HEK293T (cell line): ENCODE measurements around the gene KPNA3.
"Not testable (repeated sequence)": the region's sequence is repeated elsewhere in the genome, so short reads cannot be mapped to it uniquely, and the experiment has no call there.

Source experiments
- CTCF ChIA-PET: fragments of 350-600 bp; formaldehyde crosslinking; extraction: SDS; loops from one replicate; lab custom pipeline; 2021; ENCODE audit warnings: antibody characterized with exemption, inconsistent platforms; lab: Yijun Ruan, JAX
- POLR2A ChIA-PET: fragments of 350-600 bp; formaldehyde crosslinking; extraction: SDS; loops from one replicate; lab custom pipeline; 2020; ENCODE audit warnings: antibody characterized with exemption, inconsistent platforms; lab: Yijun Ruan, JAX
- DNase-seq: peaks from one replicate; pipeline ENCODE4 v3.0.0; 2012; ENCODE audit warnings: mixed read lengths; ENCODE audit errors: extremely low spot score
- ARNT ChIP-seq: fragments of 450-650 bp; IDR thresholded peaks from 2 replicates; pipeline ENCODE4 v1.6.1; 2017; ENCODE audit warnings: mild to moderate bottlenecking
- BHLHE40 ChIP-seq: fragments of 450-650 bp; IDR thresholded peaks from 2 replicates; pipeline ENCODE4 v1.6.1; 2016; ENCODE audit warnings: mild to moderate bottlenecking, moderate library complexity, borderline replicate concordance
- CTBP1 ChIP-seq: fragments of 450-650 bp; IDR thresholded peaks from 2 replicates; pipeline ENCODE4 v1.6.1; 2016; ENCODE audit warnings: borderline replicate concordance
- ELF4 ChIP-seq: fragments of 450-650 bp; IDR thresholded peaks from 2 replicates; pipeline ENCODE4 v1.6.1; 2017; ENCODE audit warnings: antibody characterized with exemption
- FOXA1 ChIP-seq: fragments of 450-650 bp; IDR thresholded peaks from 2 replicates; pipeline ENCODE4 v1.6.1; 2016; ENCODE audit warnings: mild to moderate bottlenecking
- FOXK2 ChIP-seq: fragments of 450-650 bp; IDR thresholded peaks from 2 replicates; pipeline ENCODE4 v1.6.1; 2016; ENCODE audit warnings: mild to moderate bottlenecking
- FOXM1 ChIP-seq: fragments of 450-650 bp; IDR thresholded peaks from 2 replicates; pipeline ENCODE4 v1.6.1; 2017; ENCODE audit warnings: mild to moderate bottlenecking, borderline replicate concordance
- HDGF ChIP-seq: fragments of 450-650 bp; IDR thresholded peaks from 2 replicates; pipeline ENCODE4 v1.6.1; 2017; ENCODE audit warnings: antibody characterized with exemption, borderline replicate concordance
- L3MBTL2 ChIP-seq: fragments of 450-650 bp; conservative IDR thresholded peaks from 2 replicates; pipeline ENCODE4 v1.6.1; 2016; ENCODE audit warnings: mild to moderate bottlenecking
- LEF1 ChIP-seq: fragments of 450-650 bp; IDR thresholded peaks from 2 replicates; pipeline ENCODE4 v1.6.1; 2017; ENCODE audit warnings: mild to moderate bottlenecking, borderline replicate concordance
- NFRKB ChIP-seq: fragments of 450-650 bp; IDR thresholded peaks from 2 replicates; pipeline ENCODE4 v1.6.1; 2016; ENCODE audit warnings: mild to moderate bottlenecking, moderate library complexity
- SP1 ChIP-seq: fragments of 450-650 bp; IDR thresholded peaks from 2 replicates; pipeline ENCODE4 v1.6.1; 2017
- SUZ12 ChIP-seq: fragments of 450-650 bp; IDR thresholded peaks from 2 replicates; pipeline ENCODE4 v1.6.1; 2016; ENCODE audit warnings: mild to moderate bottlenecking
- TARDBP ChIP-seq: fragments of 450-650 bp; IDR thresholded peaks from 2 replicates; pipeline ENCODE4 v1.6.1; 2016
- ZNF384 ChIP-seq: fragments of 450-650 bp; IDR thresholded peaks from 2 replicates; pipeline ENCODE4 v1.6.1; 2016
- TF ChIP-seq, protein P1 (sequence below): fragments of 450-650 bp; IDR thresholded peaks from 2 replicates; pipeline ENCODE4 v1.6.1; 2016

Gene KPNA3

DNA sequence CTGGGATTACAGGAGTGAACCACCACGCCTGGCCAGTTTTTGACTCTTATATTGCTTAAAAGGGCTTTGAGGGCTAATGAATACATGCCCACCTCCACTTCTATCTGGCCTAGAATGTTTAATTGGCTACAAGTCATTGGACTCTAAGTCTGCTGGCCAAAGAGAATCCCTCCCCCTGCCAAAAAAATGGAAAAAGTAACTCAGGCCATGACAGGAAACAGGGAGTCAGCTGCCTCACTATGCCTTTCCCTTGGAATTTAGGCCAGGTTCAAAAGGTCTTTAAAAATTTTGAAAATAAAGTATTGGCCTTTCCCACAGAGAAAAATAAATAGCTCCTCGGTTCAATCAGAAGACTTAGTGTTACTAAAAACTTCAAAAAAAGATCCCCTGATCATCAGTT is 34.9 kb upstream of the KPNA3 start:
- no peak for DNase-seq
- TF ChIP-seq L3MBTL2, result no peak
- TF ChIP-seq FOXA1, result no peak
- no peak for TF ChIP-seq ZNF384
- TF ChIP-seq HDGF, result no peak
- TF ChIP-seq FOXM1, result no peak
- TF ChIP-seq TARDBP, result no peak
- TF ChIP-seq ARNT, result no peak
- TF ChIP-seq NFRKB, result no peak
- TF ChIP-seq SP1, result no peak
- no peak for TF ChIP-seq LEF1
- TF ChIP-seq FOXK2, result no peak
- TF ChIP-seq ELF4, result no peak
- TF ChIP-seq CTBP1, result no peak
- no peak for TF ChIP-seq SUZ12
- TF ChIP-seq, protein P1, sequence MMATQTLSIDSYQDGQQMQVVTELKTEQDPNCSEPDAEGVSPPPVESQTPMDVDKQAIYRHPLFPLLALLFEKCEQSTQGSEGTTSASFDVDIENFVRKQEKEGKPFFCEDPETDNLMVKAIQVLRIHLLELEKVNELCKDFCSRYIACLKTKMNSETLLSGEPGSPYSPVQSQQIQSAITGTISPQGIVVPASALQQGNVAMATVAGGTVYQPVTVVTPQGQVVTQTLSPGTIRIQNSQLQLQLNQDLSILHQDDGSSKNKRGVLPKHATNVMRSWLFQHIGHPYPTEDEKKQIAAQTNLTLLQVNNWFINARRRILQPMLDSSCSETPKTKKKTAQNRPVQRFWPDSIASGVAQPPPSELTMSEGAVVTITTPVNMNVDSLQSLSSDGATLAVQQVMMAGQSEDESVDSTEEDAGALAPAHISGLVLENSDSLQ, result no peak
- TF ChIP-seq BHLHE40, result no peak
- ChIA-PET POLR2A (no interaction called here), CTCF (no interaction called here)

DNA sequence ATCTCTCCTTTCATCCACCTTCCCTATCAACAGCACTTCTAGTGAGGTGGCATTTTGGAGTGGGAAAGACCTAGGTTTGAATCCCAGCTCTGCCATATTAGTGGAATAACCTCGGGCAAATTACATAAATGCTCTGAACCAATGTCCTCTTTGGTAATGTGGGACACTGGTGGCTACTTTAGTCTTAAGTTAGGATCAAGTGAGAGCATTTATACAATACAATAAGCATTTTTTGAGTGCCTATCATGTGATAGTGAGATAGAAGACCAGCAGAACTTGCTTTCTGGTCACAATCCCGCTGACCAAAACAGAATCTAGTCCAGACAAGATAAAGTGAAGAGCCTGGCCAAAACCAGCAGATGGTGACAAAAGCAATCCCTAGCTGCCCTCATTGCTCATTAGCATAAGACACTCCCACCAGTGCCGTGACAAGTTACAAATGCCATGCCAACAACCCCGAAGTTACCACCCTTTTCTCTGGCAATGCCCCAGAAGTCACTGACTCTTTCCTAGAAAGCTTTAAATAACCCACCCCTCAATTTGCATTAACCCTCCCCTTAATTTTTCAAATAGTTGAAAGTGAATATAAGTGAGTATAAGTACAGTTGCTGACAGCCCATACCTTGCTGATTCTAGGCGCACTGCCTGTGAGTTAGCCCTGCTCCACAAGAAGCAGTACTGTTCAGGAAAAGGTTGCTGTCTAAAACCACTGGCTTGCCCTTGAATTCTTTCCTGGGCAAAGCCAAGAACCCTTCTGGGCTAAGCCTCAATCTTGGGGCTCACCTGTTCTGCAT is 28.9 kb upstream of the KPNA3 start:
- no peak for TF ChIP-seq NFRKB
- no peak for DNase-seq
- ChIA-PET CTCF (no interaction called here), POLR2A (interaction anchor here (1.0 kb wide), 1 partner anchor 29 kb away, joined by 3 read pairs; the partner anchor contains the start of gene KPNA3)

DNA sequence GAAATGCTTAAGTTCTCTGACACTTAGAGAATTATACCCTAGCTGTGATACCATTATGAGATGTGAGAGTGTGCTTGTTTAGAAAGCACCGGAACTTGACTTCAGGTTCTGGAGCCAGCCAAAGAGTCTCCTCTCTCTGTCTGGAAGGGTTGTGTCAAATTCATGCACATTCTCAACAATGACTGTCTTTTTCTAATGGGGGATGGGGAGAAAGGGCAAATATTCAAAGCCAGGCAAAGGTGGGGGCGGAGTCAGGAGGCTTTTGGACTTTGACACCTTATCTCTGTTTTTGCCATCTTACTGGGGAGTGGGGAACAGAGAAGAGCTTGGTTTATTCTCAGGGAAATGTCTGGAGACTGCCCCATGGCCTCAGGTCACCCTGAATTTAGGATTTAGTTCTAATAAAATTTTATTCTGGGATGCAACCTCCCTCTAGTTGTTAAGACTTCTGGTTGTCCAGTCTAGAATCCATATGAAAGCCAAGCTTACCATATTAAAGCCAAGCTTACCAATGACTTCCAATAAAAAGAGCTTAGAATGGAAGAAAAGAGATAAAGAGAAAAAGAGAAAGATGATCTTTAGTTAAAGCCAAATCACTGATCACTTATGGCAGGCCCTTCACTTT is 28.2 kb upstream of the KPNA3 start:
- CTCF ChIA-PET, result no interaction called here
- POLR2A ChIA-PET, result interaction anchor here (1.0 kb wide), 1 partner anchor 28 kb away, joined by 3 read pairs; the partner anchor contains the start of gene KPNA3
- TF ChIP-seq TARDBP (no peak), NFRKB (no peak), LEF1 (no peak), L3MBTL2 (no peak), SP1 (no peak), FOXA1 (no peak), FOXK2 (no peak), BHLHE40 (no peak), ARNT (no peak), HDGF (no peak)
- TF ChIP-seq, protein P1, result no peak
- no peak for DNase-seq

DNA sequence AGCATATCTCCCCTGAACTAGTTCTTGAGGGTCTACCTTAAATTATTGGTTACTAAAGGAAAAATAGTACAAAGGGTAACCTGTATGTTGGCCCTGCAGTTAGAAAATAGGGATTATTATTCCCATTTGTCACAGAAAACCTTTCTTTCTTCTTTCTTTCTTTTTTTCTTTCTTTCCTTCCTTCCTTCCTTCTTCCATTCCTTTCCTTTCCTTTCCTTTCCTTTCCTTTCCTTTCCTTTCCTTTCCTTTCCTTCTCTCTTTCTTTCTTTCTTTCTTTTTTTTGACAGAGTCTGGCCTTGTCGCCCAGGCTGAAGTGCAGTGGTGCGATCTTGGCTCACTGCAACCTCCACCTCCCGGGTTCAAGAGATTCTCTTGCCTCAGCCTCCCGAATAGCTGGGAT is 23.6 kb upstream of the KPNA3 start:
- POLR2A ChIA-PET, CTCF ChIA-PET: not testable (repeated sequence)

DNA sequence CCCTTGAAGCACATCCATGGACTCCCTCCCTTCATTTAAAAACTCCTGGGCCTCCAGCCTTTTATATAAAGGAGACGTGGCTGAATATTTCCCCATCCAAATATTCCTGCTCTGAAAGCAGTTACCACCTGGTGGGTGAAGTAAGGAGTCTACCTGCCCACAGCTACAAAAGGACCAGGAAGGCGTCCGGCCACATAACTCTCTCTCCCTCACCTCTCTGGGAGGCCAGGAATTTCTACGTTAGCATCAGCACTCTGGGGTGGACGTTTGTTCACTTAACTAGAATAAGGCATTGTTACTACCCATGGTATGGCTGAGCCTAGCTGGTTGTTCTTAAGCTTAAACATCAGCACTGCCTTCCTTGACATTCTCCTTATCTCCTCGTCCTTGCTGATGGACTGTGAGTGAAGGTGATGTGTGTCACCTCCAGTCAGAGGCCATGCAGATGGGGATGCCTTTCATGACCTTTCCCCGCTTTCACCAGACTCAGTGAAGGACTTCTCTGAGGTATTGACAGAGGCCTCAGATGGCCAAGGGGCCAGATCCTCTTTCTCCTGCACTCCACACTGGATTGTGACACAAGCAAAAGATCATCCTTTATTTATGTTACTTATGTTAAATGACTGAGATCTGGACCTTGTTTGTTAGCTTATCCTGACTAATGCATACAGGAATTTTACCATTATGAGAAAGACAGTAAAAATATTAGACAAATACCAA is 22.2 kb upstream of the KPNA3 start:
- TF ChIP-seq SP1 (no peak), FOXA1 (no peak)
- ChIA-PET CTCF (no interaction called here), POLR2A (interaction anchor here (0.9 kb wide), 1 partner anchor 125 kb away, joined by 3 read pairs; no protein-coding TSS in a partner anchor)
- no peak for DNase-seq

More for the DNA sequence above, 23.6 kb upstream of the KPNA3 start:
- not testable (repeated sequence) for DNase-seq

DNA sequence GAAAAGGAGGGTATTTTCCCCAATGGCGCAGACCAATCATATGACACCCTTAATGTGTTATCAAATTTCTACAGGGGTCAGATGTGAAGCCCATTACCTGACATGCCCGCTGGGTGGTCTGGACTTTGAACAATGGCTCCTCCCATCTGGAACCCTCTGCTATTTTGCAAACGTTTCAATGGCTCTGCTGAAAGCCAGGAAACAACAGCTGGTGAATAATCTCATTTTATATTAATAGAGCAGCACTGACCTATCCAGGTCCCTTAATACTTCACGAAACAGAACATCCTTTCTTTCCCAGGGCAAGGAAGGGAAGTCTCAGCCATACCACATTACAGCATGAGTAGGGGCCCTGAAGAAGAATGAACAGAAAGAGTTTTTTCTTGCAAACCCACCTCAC is 20.3 kb upstream of the KPNA3 start:
- ChIA-PET POLR2A (interaction anchor here (0.6 kb wide), 1 partner anchor 20 kb away, joined by 4 read pairs; the partner anchor contains the start of gene KPNA3), CTCF (no interaction called here)
- no peak for TF ChIP-seq LEF1
- no peak for TF ChIP-seq TARDBP
- DNase-seq, result no peak

DNA sequence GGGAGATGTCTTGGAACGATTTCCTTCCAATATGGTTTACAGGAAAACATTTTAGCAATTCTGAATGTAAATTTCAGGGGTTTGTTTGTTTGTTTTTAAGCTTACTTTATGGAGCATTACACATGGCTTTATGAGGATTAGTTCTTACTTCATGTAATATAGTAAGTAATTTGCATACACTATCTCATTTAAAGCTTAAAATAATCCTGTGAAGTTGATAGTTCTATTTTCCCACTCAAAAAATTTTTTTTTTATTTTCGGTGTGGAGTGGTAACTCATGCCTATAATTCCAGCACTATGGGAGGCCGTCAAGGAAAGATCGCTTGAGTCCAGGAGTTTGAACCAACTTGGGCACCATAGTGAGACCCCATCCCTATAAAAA is 19.0 kb upstream of the KPNA3 start:
- TF ChIP-seq SP1 (no peak), ZNF384 (no peak), TARDBP (no peak), ARNT (no peak), SUZ12 (no peak), FOXA1 (no peak), BHLHE40 (no peak), L3MBTL2 (no peak), FOXM1 (no peak), CTBP1 (no peak), FOXK2 (no peak), LEF1 (no peak), ELF4 (no peak), NFRKB (no peak), HDGF (no peak)
- TF ChIP-seq, protein P1, result no peak
- POLR2A ChIA-PET, result interaction anchor here (1.2 kb wide), 1 partner anchor 18 kb away, joined by 13 read pairs; the partner anchor contains the start of gene KPNA3
- no peak for DNase-seq
- CTCF ChIA-PET, result interaction anchor here (0.9 kb wide), 1 partner anchor 12 kb away, joined by 3 read pairs; no protein-coding TSS in a partner anchor
